Fibroblast of lung (primary cell): Measurements from ENCODE around the gene ARL5B. TPM values are rescaled to one million over a fixed set of nuclear protein-coding genes. Genes with fewer than 3 reads are reported as not detected.

Experiments
- DNase-seq, 2 donors: peaks; one replicate each; pipeline versions ENCODE4 v3.0.0 to v3.0.0-alpha.2; 2010; ENCODE audit warnings: low read depth in 2 of 2
- H2AFZ ChIP-seq: 2 replicates; pipeline ENCODE4 v1.5.1; 2012; ENCODE audit warnings: low read length, control low read depth, inconsistent platforms
- H3K27ac ChIP-seq: 2 replicates; pipeline ENCODE4 v1.5.1; 2011; ENCODE audit warnings: low read length, control low read depth; ENCODE audit not compliant: insufficient read depth
- H3K27me3 ChIP-seq: 2 replicates; pipeline ENCODE4 v1.5.1; 2011; ENCODE audit warnings: mild to moderate bottlenecking, low read length; ENCODE audit not compliant: control insufficient read depth, insufficient read depth
- H3K36me3 ChIP-seq: 2 replicates; pipeline ENCODE4 v1.5.1; 2011; ENCODE audit warnings: low read length; ENCODE audit not compliant: control insufficient read depth, insufficient read depth
- H3K4me1 ChIP-seq: 2 replicates; pipeline ENCODE4 v1.5.1; 2011; ENCODE audit warnings: low read length; ENCODE audit not compliant: control insufficient read depth, insufficient read depth; ENCODE audit errors: extremely low read depth
- H3K4me2 ChIP-seq: 2 replicates; pipeline ENCODE4 v1.5.1; 2011; ENCODE audit warnings: low read length, control low read depth; ENCODE audit not compliant: insufficient read depth; ENCODE audit errors: extremely low read depth
- H3K4me3 ChIP-seq, 4 experiments: fragments of 200-600 bp in 1 of 4; sonication (generic) in 1 of 4; replicated peaks in 1 of 4; 2 replicates each; pipeline ENCODE4 v1.5.1; 2011 to 2016; ENCODE audit warnings: low read length in 4 of 4, low read depth in 3 of 4, mild to moderate bottlenecking in 3 of 4, control low read depth in 2 of 4, inconsistent platforms in 1 of 4, mixed read lengths in 1 of 4; ENCODE audit not compliant: insufficient read depth in 1 of 4; ENCODE audit errors: control extremely low read depth in 1 of 4
- H3K79me2 ChIP-seq: 2 replicates; pipeline ENCODE4 v1.5.1; 2012; ENCODE audit warnings: mild to moderate bottlenecking, low read length, inconsistent platforms; ENCODE audit not compliant: control insufficient read depth, insufficient read depth
- H3K9ac ChIP-seq: 2 replicates; pipeline ENCODE4 v1.5.1; 2011; ENCODE audit warnings: mild to moderate bottlenecking, low read length, control low read depth; ENCODE audit not compliant: insufficient read depth
- H3K9me3 ChIP-seq: 2 replicates; pipeline ENCODE4 v1.5.1; 2012; ENCODE audit warnings: low read depth, low read length; ENCODE audit not compliant: control insufficient read depth, insufficient read depth
- H4K20me1 ChIP-seq: 2 replicates; pipeline ENCODE4 v1.5.1; 2011; ENCODE audit warnings: low read length; ENCODE audit not compliant: control insufficient read depth, insufficient read depth; ENCODE audit errors: extremely low read depth
- EZH2 ChIP-seq: IDR thresholded peaks from 2 replicates; pipeline ENCODE4 v1.5.1; 2012; ENCODE audit warnings: low read length, control low read depth, mild to moderate bottlenecking; ENCODE audit errors: missing control alignments
- polyA plus RNA-seq, 2 donors: library from polyadenylated mRNA; depleted of rRNA in 1 of 2; stranded (reverse) in 1 of 2; unstranded in 1 of 2; fragments of >200 nt; gene quantifications; 2 replicates each; pipeline ENCODE4 v1.2.1, GENCODE V29; 2011 to 2012; ENCODE audit warnings: missing spikeins in 1 of 2
- total RNA-seq: library from RNA; depleted of rRNA; stranded (reverse); fragments of >200 nt; gene quantifications from 2 replicates; pipeline ENCODE4 v1.2.1, GENCODE V29; 2014
- TF ChIP-seq, protein P1 (sequence below), 2 donors: IDR thresholded peaks in 1 of 2; conservative IDR thresholded peaks in 1 of 2; 1 replicate in 1 of 2; 2 replicates in 1 of 2; pipeline ENCODE4 v1.5.1; 2011 to 2012; ENCODE audit warnings: low read length in 2 of 2, control low read depth in 1 of 2, inconsistent platforms in 1 of 2, low read depth in 1 of 2, mild to moderate bottlenecking in 1 of 2

ARL5B gene
- total and polyA plus RNA-seq, 2 donors (not counting 1 experiment from before 2014, with no cell fraction given), result 8.7 to 8.8 TPM

GRCh38 chr10:18690541-18690940, 31.3 kb downstream of the ARL5B start:
- DNase-seq, result no peak
- TF ChIP-seq, protein P1, sequence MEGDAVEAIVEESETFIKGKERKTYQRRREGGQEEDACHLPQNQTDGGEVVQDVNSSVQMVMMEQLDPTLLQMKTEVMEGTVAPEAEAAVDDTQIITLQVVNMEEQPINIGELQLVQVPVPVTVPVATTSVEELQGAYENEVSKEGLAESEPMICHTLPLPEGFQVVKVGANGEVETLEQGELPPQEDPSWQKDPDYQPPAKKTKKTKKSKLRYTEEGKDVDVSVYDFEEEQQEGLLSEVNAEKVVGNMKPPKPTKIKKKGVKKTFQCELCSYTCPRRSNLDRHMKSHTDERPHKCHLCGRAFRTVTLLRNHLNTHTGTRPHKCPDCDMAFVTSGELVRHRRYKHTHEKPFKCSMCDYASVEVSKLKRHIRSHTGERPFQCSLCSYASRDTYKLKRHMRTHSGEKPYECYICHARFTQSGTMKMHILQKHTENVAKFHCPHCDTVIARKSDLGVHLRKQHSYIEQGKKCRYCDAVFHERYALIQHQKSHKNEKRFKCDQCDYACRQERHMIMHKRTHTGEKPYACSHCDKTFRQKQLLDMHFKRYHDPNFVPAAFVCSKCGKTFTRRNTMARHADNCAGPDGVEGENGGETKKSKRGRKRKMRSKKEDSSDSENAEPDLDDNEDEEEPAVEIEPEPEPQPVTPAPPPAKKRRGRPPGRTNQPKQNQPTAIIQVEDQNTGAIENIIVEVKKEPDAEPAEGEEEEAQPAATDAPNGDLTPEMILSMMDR (conservative IDR thresholded peaks at IDR 0.05 in 1 of 2, IDR thresholded peaks at IDR 0.05 in 1 of 2; ENCODE audit: low read depth in 1 of 2, low read length in 2 of 2), result no peak
- no peak for TF ChIP-seq EZH2
- no peaks in the 10 kb centered on the region for H3K9me3 ChIP-seq

GRCh38 chr10:18699849-18700840, 40.9 kb downstream of the ARL5B start:
- Histone ChIP-seq H3K9ac (no peak overlapping the region), H3K4me1 (no peaks in the 10 kb centered on the region), H4K20me1 (no peaks in the 10 kb centered on the region), H3K79me2 (no peaks in the 10 kb centered on the region), H3K9me3 (no peaks in the 10 kb centered on the region), H3K27ac (no peak overlapping the region), H3K27me3 (peaks cover 4% of the 10 kb centered on the region), H3K4me3 (no peak overlapping the region), H3K4me2 (no peak overlapping the region), H2AFZ (no peak overlapping the region), H3K36me3 (no peaks in the 10 kb centered on the region)
- TF ChIP-seq EZH2, result no peak
- DNase-seq, result peak in 1 of 2 donors; percentile 25

More at GRCh38 chr10:18690541-18690940, 31.3 kb downstream of the ARL5B start:
- no peaks in the 10 kb centered on the region for H3K79me2 ChIP-seq
- no peak overlapping the region for H2AFZ ChIP-seq
- no peaks in the 10 kb centered on the region for H3K4me1 ChIP-seq
- no peak overlapping the region for H3K4me3 ChIP-seq
- H3K36me3 ChIP-seq, result no peaks in the 10 kb centered on the region
- H4K20me1 ChIP-seq, result no peaks in the 10 kb centered on the region
- no peak overlapping the region for H3K27ac ChIP-seq
- H3K4me2 ChIP-seq, result no peak overlapping the region
- no peaks in the 10 kb centered on the region for H3K27me3 ChIP-seq
- H3K9ac ChIP-seq, result no peak overlapping the region

GRCh38 chr10:18703521-18703920, 44.3 kb downstream of the ARL5B start:
- Histone ChIP-seq H4K20me1 (no peaks in the 10 kb centered on the region), H3K27me3 (peaks cover 4% of the 10 kb centered on the region), H3K79me2 (no peaks in the 10 kb centered on the region), H3K4me2 (no peak overlapping the region), H3K4me3 (no peak overlapping the region), H3K36me3 (no peaks in the 10 kb centered on the region), H3K9ac (no peak overlapping the region), H3K9me3 (no peaks in the 10 kb centered on the region), H3K27ac (no peak overlapping the region), H2AFZ (no peak overlapping the region), H3K4me1 (no peaks in the 10 kb centered on the region)
- no peak for DNase-seq
- no peak for TF ChIP-seq EZH2
- TF ChIP-seq, protein P1 (conservative IDR thresholded peaks at IDR 0.05 in 1 of 2, IDR thresholded peaks at IDR 0.05 in 1 of 2; ENCODE audit: low read depth in 1 of 2, low read length in 2 of 2), result no peak
